Psoas muscle (tissue), 8 donors: ENCODE results near the gene EDN2. TPM values are rescaled to one million over a fixed set of nuclear protein-coding genes. Genes with fewer than 3 reads are reported as not detected.

ENCODE experiments used
- ATAC-seq, 4 donors: fragments of 200-7000 bp; cut with Tn5 transposase; one replicate each; pipeline ENCODE4 v1.9.1; 2020; ENCODE audit warnings: moderate library complexity in 3 of 4, mild to moderate bottlenecking in 2 of 4
- DNase-seq, 2 donors: peaks; one replicate each; pipeline ENCODE4 v3.0.0-alpha.2; 2020
- H3K27ac ChIP-seq: fragments of 200-600 bp; one replicate; pipeline ENCODE4 v1.8.0; 2022
- H3K27me3 ChIP-seq, 3 donors: fragments of 200-600 bp in 1 of 3; one replicate each; pipeline versions ENCODE4 v1.6.1 to v1.8.0; 2013 to 2022; ENCODE audit warnings: low read length in 2 of 3, mild to moderate bottlenecking in 2 of 3, moderate library complexity in 1 of 3; ENCODE audit not compliant: insufficient read depth in 3 of 3
- H3K36me3 ChIP-seq, 2 donors: fragments of 200-600 bp in 1 of 2; one replicate each; pipeline versions ENCODE4 v1.6.1 to v1.8.0; 2013 to 2022; ENCODE audit warnings: low read depth in 1 of 2, mild to moderate bottlenecking in 1 of 2, moderate library complexity in 1 of 2; ENCODE audit not compliant: insufficient read depth in 1 of 2
- H3K4me1 ChIP-seq: fragments of 200-600 bp; one replicate; pipeline ENCODE4 v1.8.0; 2022
- H3K4me3 ChIP-seq: fragments of 200-600 bp; one replicate; pipeline ENCODE4 v1.8.0; 2022; ENCODE audit warnings: mild to moderate bottlenecking
- H3K9me3 ChIP-seq: fragments of 200-600 bp; one replicate; pipeline ENCODE4 v1.8.0; 2022
- CTCF ChIP-seq: fragments of 200-600 bp; IDR thresholded peaks from one replicate; pipeline ENCODE4 v1.8.0; 2022; ENCODE audit warnings: antibody characterized with exemption
- WGBS, 3 donors: extraction: QIAGEN DNeasy Blood & Tissue Kit; methylation state at CpG; one replicate each; pipeline versions ENCODE4 v1.1.6 to v1.1.7; 2013; 5-methylcytosine and 5-hydroxymethylcytosine counted together
- intact Hi-C, 2 donors: fragments of 100-400 bp; cut with DNase I; formaldehyde crosslinking; loops; one replicate each; pipeline versions ENCODE4 v1.11.0 to v1.14.2; 2022
- polyA plus RNA-seq, 3 donors: library from polyadenylated mRNA; stranded (reverse); fragments of 200-250 nt; gene quantifications; one replicate each; pipeline ENCODE4 v1.2.3, GENCODE V29; 2013
- total RNA-seq, 4 donors: library from RNA; stranded (reverse); fragmentation: NEBNext Ultra II Directional in 2 of 4; extraction: Animal tissue kit (Norgen Biotek cat#: 25700) in 2 of 4; gene quantifications; one replicate each; pipeline versions ENCODE4 v1.2.1 to v1.2.4, GENCODE V29; 2021 to 2023
- donor health status: healthy with polysubstance abuse.
- donor health status: DM: no; HTN: no; CAD: no; lungs with moderate emphysema.
- donor health status: Bipolar disorder and iron deficiency.
- donor health status: healthy.
- donor health status: DM: yes; HTN: yes; CAD: no.
- donor health status: DM: no; HTN: no; CAD: no.
- donor health status: DM: no; HTN: no; CAD: no.
- donor health status: DM: yes; HTN: yes; CAD: no.

The EDN2 gene
- total and polyA plus RNA-seq, 7 donors, result 0.03 to 0.10 TPM; not detected in 5

GRCh38 chr1:41507110-41507720, 22.7 kb upstream of the EDN2 start:
- Histone ChIP-seq H3K4me3 (no peak overlapping the region), H3K27me3 (no peaks in the 10 kb centered on the region), H3K36me3 (no peaks in the 10 kb centered on the region), H3K27ac (no peak overlapping the region), H3K9me3 (no peaks in the 10 kb centered on the region), H3K4me1 (peaks cover 18% of the 10 kb centered on the region)
- DNase-seq (no peak), ATAC-seq (peak in 1 of 4 donors; percentile 22)
- TF ChIP-seq CTCF, result no peak
- 48 to 53% (median 52%) methylated on average over 13 of the region's 13 CpGs for whole genome bisulfite sequencing, 3 donors
- intact Hi-C loops, result no loop called here

- Histone ChIP-seq H3K9me3 (no peaks in the 10 kb centered on the region), H3K36me3 (no peaks in the 10 kb centered on the region), H3K4me1 (peaks cover 40% of the 10 kb centered on the region), H3K4me3 (no peak overlapping the region), H3K27ac (no peak overlapping the region), H3K27me3 (no peaks in the 10 kb centered on the region)
- ATAC-seq, result no peak
- no peak for DNase-seq
- intact Hi-C loops, result no loop called here
- 85 to 90% (median 86%) methylated on average over 15 of the region's 15 CpGs for WGBS, 3 donors
- TF ChIP-seq CTCF, result no peak
Observed at GRCh38 chr1:41504114-41505035, 19.9 kb upstream of the EDN2 start.

DNA sequence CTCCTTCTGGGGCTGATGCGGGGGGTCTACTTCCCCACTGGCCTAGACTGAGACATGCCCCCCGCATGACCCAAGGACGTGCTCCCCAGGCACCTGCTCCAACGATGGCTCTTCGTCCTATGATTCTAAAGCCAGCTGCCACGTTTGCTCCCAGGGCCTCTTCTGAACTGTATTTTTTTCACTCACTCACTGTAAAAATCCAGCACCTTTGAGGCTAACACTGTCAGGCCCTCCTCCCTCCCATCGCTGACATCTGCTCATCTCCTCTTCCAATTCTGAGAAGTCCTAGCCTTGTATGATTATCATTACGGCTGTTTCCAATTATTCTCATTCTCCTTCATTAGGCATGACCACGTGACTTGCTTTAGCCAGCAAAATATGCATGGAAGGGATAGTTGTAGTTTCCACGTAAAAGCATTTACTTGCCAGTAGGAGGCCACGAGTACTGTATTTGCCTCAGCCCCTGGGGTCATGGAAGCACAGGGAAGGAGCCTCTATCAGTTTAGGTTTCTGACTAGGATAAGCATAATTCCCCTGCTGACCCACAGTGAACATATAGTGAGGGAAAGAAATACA, 19.1 kb upstream of the EDN2 start:
- H3K27me3 ChIP-seq, result no peaks in the 10 kb centered on the region
- H3K4me1 ChIP-seq, result peaks cover 48% of the 10 kb centered on the region
- H3K4me3 ChIP-seq, result no peak overlapping the region
- WGBS, 3 donors, result 71 to 77% (median 73%) methylated on average over 11 of the region's 11 CpGs
- H3K36me3 ChIP-seq, result no peaks in the 10 kb centered on the region
- TF ChIP-seq CTCF, result no peak
- H3K27ac ChIP-seq, result no peak overlapping the region
- H3K9me3 ChIP-seq, result no peaks in the 10 kb centered on the region
- intact Hi-C loops, result no loop called here
- no peak for DNase-seq
- no peak for ATAC-seq

DNA sequence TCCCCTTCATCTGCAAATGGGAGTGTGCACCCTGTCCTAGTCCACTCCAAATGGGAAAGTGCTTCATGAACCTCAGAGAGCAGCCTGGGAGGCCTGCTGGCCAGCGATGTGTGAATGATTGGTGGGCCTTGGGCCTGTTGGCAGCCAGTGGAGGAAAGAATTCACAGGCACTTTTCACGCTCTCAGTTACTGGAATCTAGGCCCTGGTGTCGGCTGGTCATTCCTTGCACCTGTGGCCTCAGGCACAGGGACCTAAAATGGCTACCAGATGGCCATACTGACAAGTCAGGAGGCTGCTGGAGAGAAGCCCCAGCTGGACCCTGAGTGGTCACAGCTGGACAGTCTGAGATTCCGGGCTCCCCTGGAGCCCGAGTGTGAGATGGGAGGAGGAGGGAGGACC, 18.4 kb upstream of the EDN2 start:
- Histone ChIP-seq H3K36me3 (no peaks in the 10 kb centered on the region), H3K27ac (peak overlapping the region; percentile 93), H3K9me3 (no peaks in the 10 kb centered on the region), H3K4me1 (peaks cover 52% of the 10 kb centered on the region), H3K4me3 (no peak overlapping the region), H3K27me3 (no peaks in the 10 kb centered on the region)
- no peak for ATAC-seq
- intact Hi-C loops, result no loop called here
- DNase-seq, result no peak
- 32 to 50% (median 34%) methylated on average over 5 of the region's 5 CpGs for WGBS, 3 donors
- no peak for TF ChIP-seq CTCF
